GM23248 (cell line): ENCODE data around the gene TRPM2. TPM values are rescaled to one million over a fixed set of nuclear protein-coding genes. Genes with fewer than 3 reads are reported as not detected.

ENCODE experiments used
- DNase-seq: peaks from one replicate; pipeline ENCODE4 v3.0.0-alpha.2; 2015
- H2AFZ ChIP-seq: fragments of 200-600 bp; sonication (generic); 2 replicates; pipeline ENCODE4 v1.6.1; 2016; ENCODE audit warnings: antibody characterized with exemption
- H3F3A ChIP-seq: fragments of 200-600 bp; sonication (generic); 2 replicates; pipeline ENCODE4 v1.6.1; 2016; ENCODE audit warnings: mild to moderate bottlenecking, antibody characterized with exemption, mixed run types; ENCODE audit not compliant: insufficient read depth
- H3K27ac ChIP-seq: fragments of 200-600 bp; sonication (generic); 2 replicates; pipeline ENCODE4 v1.5.1; 2016; ENCODE audit warnings: mild to moderate bottlenecking
- H3K27me3 ChIP-seq: fragments of 200-600 bp; sonication (generic); replicated peaks from 2 replicates; pipeline ENCODE4 v1.6.1; 2016; ENCODE audit warnings: mild to moderate bottlenecking; ENCODE audit not compliant: insufficient read depth
- H3K36me3 ChIP-seq: fragments of 200-600 bp; sonication (generic); 2 replicates; pipeline ENCODE4 v1.6.1; 2016; ENCODE audit warnings: low read depth, mild to moderate bottlenecking
- H3K4me1 ChIP-seq: fragments of 200-600 bp; sonication (generic); 2 replicates; pipeline ENCODE4 v1.6.1; 2016; ENCODE audit warnings: mild to moderate bottlenecking; ENCODE audit not compliant: insufficient read depth
- H3K4me2 ChIP-seq: fragments of 200-600 bp; sonication (generic); one replicate; pipeline ENCODE4 v1.6.1; 2016; ENCODE audit warnings: mild to moderate bottlenecking; ENCODE audit not compliant: unreplicated experiment
- H3K4me3 ChIP-seq: fragments of 200-600 bp; sonication (generic); 2 replicates; pipeline ENCODE4 v1.5.1; 2016; ENCODE audit warnings: mild to moderate bottlenecking
- H3K79me2 ChIP-seq: fragments of 200-600 bp; sonication (generic); 2 replicates; pipeline ENCODE4 v1.6.1; 2016; ENCODE audit warnings: mild to moderate bottlenecking; ENCODE audit not compliant: insufficient read depth
- H3K9ac ChIP-seq: fragments of 200-600 bp; sonication (generic); 2 replicates; pipeline ENCODE4 v1.6.1; 2016; ENCODE audit warnings: mild to moderate bottlenecking
- H3K9me2 ChIP-seq: fragments of 200-600 bp; sonication (generic); 2 replicates; pipeline ENCODE4 v1.6.1; 2016; ENCODE audit warnings: mixed run types, mild to moderate bottlenecking, moderate library complexity; ENCODE audit not compliant: insufficient read depth
- H3K9me3 ChIP-seq: fragments of 200-600 bp; sonication (generic); one replicate; pipeline ENCODE4 v1.6.1; 2017; ENCODE audit warnings: low read depth
- H4K20me1 ChIP-seq: fragments of 200-600 bp; sonication (generic); 2 replicates; pipeline ENCODE4 v1.6.0; 2016; ENCODE audit not compliant: insufficient read depth
- EZH2 ChIP-seq: fragments of 200-600 bp; sonication (generic); IDR thresholded peaks from 2 replicates; pipeline ENCODE4 v1.6.1; 2018; ENCODE audit warnings: antibody characterized with exemption, mild to moderate bottlenecking; ENCODE audit not compliant: insufficient read depth, poor library complexity, severe bottlenecking
- EZH2phosphoT487 ChIP-seq: fragments of 200-600 bp; sonication (generic); IDR thresholded peaks from 2 replicates; pipeline ENCODE4 v1.6.1; 2018; ENCODE audit warnings: antibody characterized with exemption, moderate library complexity, mild to moderate bottlenecking, low read depth; ENCODE audit not compliant: insufficient read depth
- WGBS, 2 experiments: methylation state at CpG; one replicate each; pipeline ENCODE4 v1.1.6; 2015 to 2017; ENCODE audit warnings: low lambda C conversion rate in 2 of 2, low coverage in 1 of 2; ENCODE audit errors: missing lambda C conversion rate in 2 of 2; 5-methylcytosine and 5-hydroxymethylcytosine counted together
- in situ Hi-C: fragments of 300-500 bp; cut with MboI; formaldehyde crosslinking; loops from 2 replicates; pipeline ENCODE4 v1.15.0; 2020
- polyA plus RNA-seq: library from polyadenylated mRNA; unstranded; fragments of >200 nt; fragmentation: Nextera tagmentation; extraction: Ambion mirVana; gene quantifications from 2 replicates; pipeline ENCODE4 v1.2.1, GENCODE V29; 2016
- total RNA-seq: library from RNA; depleted of rRNA; stranded (reverse); fragments of >200 nt; shearing (Covaris generic); gene quantifications from 2 replicates; pipeline ENCODE4 v1.2.3, GENCODE V29; 2014

Gene TRPM2
- total and polyA plus RNA-seq, 2 experiments from 2014 or later = 0.22 TPM; not detected in 1

GRCh38 chr21:44349847-44350772 is 3.3 kb upstream of the TRPM2 start:
- H3K27me3 ChIP-seq = peaks cover 42% of the 10 kb centered on the region
- no peak for TF ChIP-seq EZH2
- no peak for TF ChIP-seq EZH2phosphoT487
- no peak overlapping the region for H3K9ac ChIP-seq
- no peaks in the 10 kb centered on the region for H3K4me1 ChIP-seq
- no peak overlapping the region for H2AFZ ChIP-seq
- no peaks in the 10 kb centered on the region for H4K20me1 ChIP-seq
- in situ Hi-C loops = no loop called here
- no peak overlapping the region for H3K4me3 ChIP-seq
- no peaks in the 10 kb centered on the region for H3K9me3 ChIP-seq
- H3K27ac ChIP-seq = no peak overlapping the region
- no peaks in the 10 kb centered on the region for H3K9me2 ChIP-seq
- H3F3A ChIP-seq = no peaks in the 10 kb centered on the region
- 5 to 8% methylated on average over 36 to 80 of the region's 113 CpGs for WGBS, 2 experiments
- DNase-seq = no peak
- no peaks in the 10 kb centered on the region for H3K36me3 ChIP-seq
- H3K4me2 ChIP-seq = no peak overlapping the region
- H3K79me2 ChIP-seq = no peaks in the 10 kb centered on the region

DNA sequence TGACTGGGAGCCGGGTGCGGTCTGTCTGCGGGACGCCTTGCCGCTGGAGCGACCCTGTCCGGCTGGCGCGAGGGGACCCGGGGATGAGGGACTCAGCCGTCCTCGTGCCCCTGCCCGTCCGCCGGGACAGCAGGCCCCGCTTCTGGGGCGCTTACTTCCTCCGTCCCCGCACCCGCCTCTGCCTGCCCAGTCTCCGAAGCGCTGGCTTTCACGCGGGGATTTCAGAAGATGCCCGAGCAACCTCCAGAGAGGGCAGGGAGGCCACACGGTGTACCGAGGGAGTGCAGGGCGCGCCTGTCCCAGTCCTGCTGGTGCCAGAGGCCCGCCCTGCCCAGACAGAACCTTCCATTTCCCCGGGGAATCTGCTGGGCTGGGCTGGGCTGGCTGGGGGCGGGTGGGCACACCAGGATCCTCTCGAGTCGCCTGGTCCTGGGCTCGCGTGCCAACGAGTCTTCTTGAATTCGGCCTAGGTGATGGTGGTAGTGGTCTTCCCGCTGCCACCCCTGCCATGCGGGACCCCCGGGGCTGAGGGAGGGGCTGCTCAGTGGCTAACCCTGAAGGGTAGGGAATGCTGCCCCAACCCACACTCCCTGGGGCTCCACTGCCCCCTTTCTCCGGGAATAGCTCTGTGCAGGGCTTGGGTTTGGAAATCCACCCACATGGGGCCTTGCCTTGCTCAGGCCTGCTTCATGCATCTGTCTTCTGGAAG is 2.5 kb upstream of the TRPM2 start:
- Histone ChIP-seq H3K9me3 (no peaks in the 10 kb centered on the region), H3K4me1 (no peaks in the 10 kb centered on the region), H3K36me3 (no peaks in the 10 kb centered on the region), H3K79me2 (no peaks in the 10 kb centered on the region), H4K20me1 (no peaks in the 10 kb centered on the region), H3K4me2 (no peak overlapping the region), H3K27ac (no peak overlapping the region), H2AFZ (no peak overlapping the region), H3K9me2 (no peaks in the 10 kb centered on the region), H3K4me3 (no peak overlapping the region), H3K9ac (no peak overlapping the region), H3F3A (no peaks in the 10 kb centered on the region), H3K27me3 (peaks cover 42% of the 10 kb centered on the region)
- TF ChIP-seq EZH2 (no peak), EZH2phosphoT487 (no peak)
- in situ Hi-C loops = no loop called here
- DNase-seq = no peak
- WGBS, 2 experiments = 13 to 20% methylated on average over 15 to 41 of the region's 42 CpGs

GRCh38 chr21:44351535-44352252 is 1.7 kb upstream of the TRPM2 start:
- H2AFZ ChIP-seq = no peak overlapping the region
- H3K9me2 ChIP-seq = no peaks in the 10 kb centered on the region
- in situ Hi-C loops = no loop called here
- H3K36me3 ChIP-seq = no peaks in the 10 kb centered on the region
- H4K20me1 ChIP-seq = no peaks in the 10 kb centered on the region
- no peak overlapping the region for H3K4me2 ChIP-seq
- no peaks in the 10 kb centered on the region for H3K79me2 ChIP-seq
- H3K9ac ChIP-seq = no peak overlapping the region
- H3K4me3 ChIP-seq = no peak overlapping the region
- no peaks in the 10 kb centered on the region for H3K9me3 ChIP-seq
- H3K27me3 ChIP-seq = peaks cover 42% of the 10 kb centered on the region
- no peak for TF ChIP-seq EZH2phosphoT487
- TF ChIP-seq EZH2 = no peak
- DNase-seq = no peak
- 73 to 75% methylated on average over 15 to 17 of the region's 18 CpGs for WGBS, 2 experiments
- H3K27ac ChIP-seq = no peak overlapping the region
- H3F3A ChIP-seq = no peaks in the 10 kb centered on the region
- no peaks in the 10 kb centered on the region for H3K4me1 ChIP-seq

- no peaks in the 10 kb centered on the region for H3K4me1 ChIP-seq
- no peak overlapping the region for H3K4me3 ChIP-seq
- H3K27me3 ChIP-seq = peaks cover 42% of the 10 kb centered on the region
- H3K9me3 ChIP-seq = no peaks in the 10 kb centered on the region
- WGBS, 2 experiments = 46 to 55% methylated on average over 11 to 17 of the region's 17 CpGs
- TF ChIP-seq EZH2phosphoT487 (no peak), EZH2 (no peak)
- in situ Hi-C loops = no loop called here
- DNase-seq = no peak
- no peaks in the 10 kb centered on the region for H3F3A ChIP-seq
- no peak overlapping the region for H3K4me2 ChIP-seq
- no peak overlapping the region for H3K9ac ChIP-seq
- H3K79me2 ChIP-seq = no peaks in the 10 kb centered on the region
- H3K9me2 ChIP-seq = no peaks in the 10 kb centered on the region
- H4K20me1 ChIP-seq = no peaks in the 10 kb centered on the region
- H2AFZ ChIP-seq = no peak overlapping the region
- H3K36me3 ChIP-seq = no peaks in the 10 kb centered on the region
- no peak overlapping the region for H3K27ac ChIP-seq
Measured at GRCh38 chr21:44352253-44352860, 1.1 kb upstream of the TRPM2 start.
